HEK293T (cell line): Measurements from ENCODE around the gene BAZ1B.
A peak's percentile ranks its signal among the peaks of the same experiment; 100 is the strongest.

Source experiments
- BHLHE40 ChIP-seq: fragments of 450-650 bp; IDR thresholded peaks from 2 replicates; pipeline ENCODE4 v1.6.1; 2016; ENCODE audit warnings: mild to moderate bottlenecking, moderate library complexity, borderline replicate concordance
- CTBP1 ChIP-seq: fragments of 450-650 bp; IDR thresholded peaks from 2 replicates; pipeline ENCODE4 v1.6.1; 2016; ENCODE audit warnings: borderline replicate concordance
- FOXK2 ChIP-seq: fragments of 450-650 bp; IDR thresholded peaks from 2 replicates; pipeline ENCODE4 v1.6.1; 2016; ENCODE audit warnings: mild to moderate bottlenecking
- FOXM1 ChIP-seq: fragments of 450-650 bp; IDR thresholded peaks from 2 replicates; pipeline ENCODE4 v1.6.1; 2017; ENCODE audit warnings: mild to moderate bottlenecking, borderline replicate concordance
- LEF1 ChIP-seq: fragments of 450-650 bp; IDR thresholded peaks from 2 replicates; pipeline ENCODE4 v1.6.1; 2017; ENCODE audit warnings: mild to moderate bottlenecking, borderline replicate concordance

- TF ChIP-seq LEF1 (0 out of 2 replicates have a peak, but pooled peaks have one; percentile 52), BHLHE40 (no peak), FOXK2 (no peak), CTBP1 (no peak), FOXM1 (0 out of 2 replicates have a peak, but pooled peaks have one; percentile 44)
Measured at GRCh38 chr7:73557397-73558257, 35.5 kb upstream of the BAZ1B start, which contains the start of gene BCL7B.
